HCEC 1CT (cell line): ENCODE measurements around the gene DPYSL5.

ENCODE experiments used
- DNase-seq: peaks from one replicate; pipeline ENCODE4 v3.0.0-alpha.2; 2017

DPYSL5 gene

GRCh38 chr2:26846334-26847306 lies 1.3 kb upstream of the DPYSL5 start:
- DNase-seq, result peak; percentile 74

GRCh38 chr2:26847307-26847654 lies 651 bp upstream of the DPYSL5 start:
- no peak for DNase-seq

DNA sequence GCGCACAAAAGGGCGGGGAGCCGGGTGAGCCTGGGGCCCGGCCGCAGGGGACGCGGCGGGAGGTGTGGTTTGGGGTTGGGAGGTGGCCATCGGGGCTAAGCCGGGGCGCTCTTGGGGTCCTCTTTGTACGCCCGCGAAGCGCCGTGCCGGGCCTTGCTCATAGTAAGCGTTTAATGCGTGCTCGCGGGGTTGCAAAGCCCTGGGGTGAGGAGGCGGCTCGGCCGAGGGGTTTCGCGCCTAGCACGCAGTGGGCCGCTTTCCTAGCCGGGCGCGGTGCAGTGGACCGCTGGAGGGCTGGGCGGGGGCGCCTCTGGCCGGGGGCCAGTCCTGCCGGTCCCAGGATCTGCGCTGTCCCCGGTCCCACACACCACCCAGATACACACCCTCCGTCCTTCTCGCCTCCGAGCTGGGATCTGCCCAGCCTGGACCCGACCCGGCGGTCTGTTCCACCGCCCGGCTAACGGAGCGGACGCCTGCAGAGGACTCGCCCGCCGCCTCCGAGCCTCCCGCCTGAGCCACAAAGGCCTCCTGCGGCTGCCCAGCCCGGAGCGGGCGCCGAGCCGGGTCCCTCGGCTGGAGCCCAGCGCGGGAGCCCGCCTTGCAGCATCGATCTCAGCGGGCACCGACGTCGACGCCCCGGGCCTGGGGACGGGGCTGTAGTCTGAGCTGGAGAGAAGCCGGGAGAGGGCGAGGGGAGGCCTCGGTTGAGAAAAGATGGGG lies 564 bp downstream of the DPYSL5 start:
- DNase-seq, result no peak

GRCh38 chr2:26849056-26849999 lies 1.4 kb downstream of the DPYSL5 start:
- no peak for DNase-seq

GRCh38 chr2:26850000-26850431 lies 2.1 kb downstream of the DPYSL5 start:
- DNase-seq, result no peak

DNA sequence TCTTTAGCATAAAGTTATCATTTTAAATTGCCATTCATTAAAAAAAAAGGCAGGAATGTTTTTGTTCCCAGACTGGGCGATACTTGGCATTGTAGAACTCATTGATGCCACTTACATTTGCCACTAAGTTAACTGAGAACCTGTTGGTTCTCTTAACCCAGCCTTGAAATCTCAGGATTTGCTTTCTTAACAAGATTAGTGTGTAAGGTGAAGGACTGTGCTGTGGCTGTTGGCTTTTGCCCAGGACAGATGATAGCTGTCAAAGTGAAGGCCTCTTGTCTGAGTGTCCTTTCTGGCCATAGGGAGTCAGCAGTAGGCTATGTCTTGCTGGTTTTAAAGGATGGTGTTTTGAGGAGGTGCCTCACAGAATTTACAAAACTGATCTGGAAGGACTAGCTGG lies 2.6 kb downstream of the DPYSL5 start:
- DNase-seq, result no peak

DNA sequence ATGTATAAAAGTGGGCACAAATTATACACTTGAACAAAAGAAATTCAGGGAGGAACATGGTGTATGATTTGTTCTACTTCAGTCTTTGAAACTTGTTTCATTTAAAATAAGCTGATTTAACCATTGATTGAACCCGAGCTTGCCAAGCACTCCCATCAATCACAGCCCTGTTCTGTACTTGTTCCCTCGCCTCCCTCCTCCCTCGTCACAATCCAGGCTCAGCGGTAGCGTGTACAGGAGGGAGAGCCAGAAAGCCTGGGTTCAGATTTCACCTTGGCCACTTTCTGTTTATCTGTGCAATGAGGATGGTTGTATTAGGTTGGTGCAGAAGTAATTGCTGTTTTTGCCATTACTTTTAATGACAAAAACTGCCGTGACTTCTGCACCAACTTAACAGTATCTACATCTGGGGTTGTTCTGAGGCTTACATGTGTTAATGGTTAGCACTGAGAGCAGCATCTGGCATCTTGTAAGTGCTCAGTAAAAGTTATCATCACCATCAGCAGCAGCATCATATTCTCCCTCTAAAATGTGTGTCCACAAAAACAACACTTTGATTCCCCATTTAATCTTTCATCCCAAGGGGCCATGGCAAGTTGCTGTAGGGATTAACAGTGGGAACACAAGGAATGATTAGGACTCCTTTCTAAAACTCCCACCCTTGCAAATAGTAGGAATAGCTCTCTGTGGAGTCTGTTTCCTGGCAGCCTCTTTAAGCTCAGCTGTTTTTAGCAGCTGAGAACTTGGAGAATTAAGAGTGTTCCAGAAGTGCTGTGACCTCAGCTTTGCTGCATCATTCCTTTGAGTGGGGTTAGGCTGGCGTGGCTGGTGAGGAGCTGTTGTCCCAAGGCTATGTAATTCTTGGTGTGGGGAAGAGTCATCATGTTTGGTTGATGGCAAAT lies 4.7 kb downstream of the DPYSL5 start:
- DNase-seq, result no peak

DNA sequence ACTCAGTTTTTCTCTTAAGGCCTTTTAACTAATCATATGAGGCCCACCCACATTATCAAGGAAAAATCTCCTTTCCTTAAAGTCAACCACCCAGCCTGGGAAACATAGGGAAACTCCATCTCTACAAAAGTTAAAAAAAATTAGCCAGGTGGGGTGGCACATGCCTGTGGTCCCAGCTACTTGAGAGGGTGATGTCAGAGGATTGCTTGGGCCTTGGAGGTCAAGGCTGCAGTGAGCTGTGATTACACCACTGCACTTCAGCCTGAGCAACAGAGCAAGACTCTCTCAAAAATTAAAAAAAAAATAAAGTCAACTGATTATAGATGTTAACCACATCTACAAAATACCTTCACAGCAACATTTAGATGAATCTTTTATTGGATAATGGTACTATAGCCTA lies 5.8 kb downstream of the DPYSL5 start:
- no peak for DNase-seq

- DNase-seq, result no peak
Observed at GRCh38 chr2:26854283-26854827, 6.4 kb downstream of the DPYSL5 start.

GRCh38 chr2:26855466-26855865 lies 7.5 kb downstream of the DPYSL5 start:
- no peak for DNase-seq

DNA sequence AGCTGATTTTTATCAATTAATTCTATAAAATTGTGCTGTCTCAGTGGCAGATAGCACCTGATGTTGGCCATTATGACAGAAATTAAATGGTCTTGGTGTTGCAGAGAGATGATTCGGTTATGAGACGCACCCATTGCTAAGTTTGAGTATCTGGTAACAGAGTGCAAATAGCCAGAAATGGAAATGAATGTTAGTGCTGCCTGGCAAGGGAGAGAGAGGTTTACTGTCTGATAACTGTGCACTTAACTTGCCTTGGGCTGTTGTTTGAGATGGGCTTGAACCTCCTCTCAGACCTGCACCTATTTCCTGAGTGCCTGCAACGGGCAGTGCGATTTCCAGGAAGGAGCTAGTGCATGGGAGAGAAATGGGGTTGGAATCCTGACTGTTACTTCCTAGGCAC lies 11.7 kb downstream of the DPYSL5 start:
- DNase-seq, result no peak

- no peak for DNase-seq
Observed at GRCh38 chr2:26860211-26860850, 12.4 kb downstream of the DPYSL5 start.

GRCh38 chr2:26861610-26862224 lies 13.8 kb downstream of the DPYSL5 start:
- DNase-seq, result no peak

GRCh38 chr2:26864226-26864625 lies 16.3 kb downstream of the DPYSL5 start:
- DNase-seq, result no peak

DNA sequence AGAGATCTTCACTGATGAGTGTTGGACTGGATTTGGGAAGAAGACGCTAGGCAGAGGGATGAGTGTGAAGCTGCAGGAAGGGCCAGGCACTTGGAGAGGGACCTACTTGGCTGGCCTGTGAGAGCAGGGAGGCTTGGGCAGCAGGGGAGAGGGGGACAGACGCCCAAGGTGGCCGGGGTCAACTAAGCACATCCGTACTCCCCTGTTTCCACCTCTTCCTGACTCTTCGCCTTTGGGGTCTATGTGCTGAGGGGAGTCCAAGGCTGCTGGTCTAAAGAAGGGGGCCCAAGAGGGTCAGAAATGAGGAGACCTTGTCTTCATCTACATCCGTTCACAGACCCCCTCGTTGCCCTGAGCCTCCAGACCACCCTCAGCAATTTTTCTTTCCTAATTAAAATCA lies 16.7 kb downstream of the DPYSL5 start:
- DNase-seq, result no peak

GRCh38 chr2:26870585-26871095 lies 22.7 kb downstream of the DPYSL5 start:
- DNase-seq, result no peak

GRCh38 chr2:26873286-26873983 lies 25.5 kb downstream of the DPYSL5 start:
- no peak for DNase-seq

- DNase-seq, result no peak
Observed at GRCh38 chr2:26874514-26874913, 26.6 kb downstream of the DPYSL5 start.

DNA sequence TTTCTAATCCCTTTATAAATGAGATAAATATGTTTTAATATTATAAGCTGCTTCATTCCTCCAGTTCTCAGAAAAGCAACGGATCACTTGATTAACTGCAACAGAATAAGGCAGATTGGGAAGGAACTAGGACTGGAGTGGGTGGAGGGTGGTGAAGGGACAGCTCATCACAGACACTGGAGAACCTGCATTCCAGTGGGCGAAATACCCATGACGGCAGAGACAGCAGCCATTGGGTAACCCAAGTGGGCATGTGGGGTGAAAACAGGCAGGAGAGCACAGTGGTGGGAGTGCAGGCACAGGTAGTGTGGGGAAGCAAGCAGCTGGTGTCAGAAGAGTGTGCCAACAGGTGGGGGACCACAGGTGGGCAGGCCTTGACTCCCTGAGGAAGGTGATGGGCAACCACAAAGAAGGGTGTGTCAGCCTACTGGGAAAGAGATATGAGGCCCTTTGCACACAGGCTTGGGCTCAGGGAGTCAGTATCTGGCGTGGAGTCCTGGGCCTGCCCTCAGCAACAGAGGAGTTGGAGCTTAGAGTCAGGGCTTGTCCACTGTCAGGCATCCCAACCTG lies 27.2 kb downstream of the DPYSL5 start:
- no peak for DNase-seq
